PC-3 (cell line): ENCODE results near the gene SMCO4. TPM values are rescaled to one million over a fixed set of nuclear protein-coding genes. Genes with fewer than 3 reads are reported as not detected.
A peak's percentile ranks its signal among the peaks of the same experiment; 100 is the strongest.

Experiments
- ATAC-seq: fragments of 200-7000 bp; cut with Tn5 transposase; 2 replicates; pipeline ENCODE4 v1.9.1; 2020; ENCODE audit warnings: mild to moderate bottlenecking, moderate library complexity
- BruUV-seq: library from RNA; stranded (reverse); fragments of 400-500 nt; replicated peaks from 2 replicates; lab custom pipeline; 2021; lab: Mats Ljungman, UMichigan
- CTCF ChIA-PET: fragments of 300-600 bp; sonication (Branson Sonifier 250); formaldehyde crosslinking; loops from one replicate; lab custom pipeline; 2022; ENCODE audit warnings: antibody characterized with exemption; lab: Charles Lee
- POLR2A ChIA-PET: fragments of 300-600 bp; sonication (Branson Sonifier 250); formaldehyde crosslinking; loops from one replicate; lab custom pipeline; 2022; ENCODE audit warnings: antibody characterized with exemption; ENCODE audit not compliant: unreplicated experiment; lab: Charles Lee
- DNase-seq: peaks from one replicate; pipeline ENCODE4 v3.0.0-alpha.2; 2015
- H2AFZ ChIP-seq: fragments of 300-600 bp; sonication (generic); 2 replicates; pipeline ENCODE4 v1.6.0; 2016; ENCODE audit warnings: antibody characterized with exemption, low read length
- H3F3A ChIP-seq: fragments of 300-600 bp; sonication (generic); one replicate; pipeline ENCODE4 v1.6.0; 2017; ENCODE audit warnings: antibody characterized with exemption, low read length, control low read depth, mild to moderate bottlenecking; ENCODE audit not compliant: unreplicated experiment
- H3K27ac ChIP-seq: fragments of 300-600 bp; sonication (generic); 2 replicates; pipeline ENCODE4 v1.5.1; 2016; ENCODE audit warnings: mild to moderate bottlenecking, low read length
- H3K27me3 ChIP-seq: fragments of 300-600 bp; sonication (generic); 2 replicates; pipeline ENCODE4 v1.6.1; 2016; ENCODE audit warnings: low read length, mixed read lengths
- H3K36me3 ChIP-seq: fragments of 300-600 bp; sonication (generic); 2 replicates; pipeline ENCODE4 v1.6.1; 2016; ENCODE audit warnings: low read depth, mixed run types, low read length, mixed read lengths
- H3K4me1 ChIP-seq: fragments of 300-600 bp; sonication (generic); 2 replicates; pipeline ENCODE4 v1.5.1; 2016; ENCODE audit warnings: low read length; ENCODE audit not compliant: insufficient read depth
- H3K4me2 ChIP-seq: fragments of 300-600 bp; sonication (generic); 2 replicates; pipeline ENCODE4 v1.6.0; 2016; ENCODE audit warnings: low read length
- H3K4me3 ChIP-seq: fragments of 300-600 bp; sonication (generic); 2 replicates; pipeline ENCODE4 v1.5.1; 2016; ENCODE audit warnings: mild to moderate bottlenecking, low read length, mixed read lengths
- H3K79me2 ChIP-seq: fragments of 300-600 bp; sonication (generic); 2 replicates; pipeline ENCODE4 v1.6.1; 2017; ENCODE audit warnings: low read length, mixed read lengths
- H3K9ac ChIP-seq: fragments of 300-600 bp; sonication (generic); 2 replicates; pipeline ENCODE4 v1.6.0; 2016; ENCODE audit warnings: mild to moderate bottlenecking, low read length
- H3K9me2 ChIP-seq: fragments of 300-600 bp; sonication (generic); replicated peaks from 2 replicates; pipeline ENCODE4 v1.6.1; 2016; ENCODE audit warnings: mixed run types, low read length, mixed read lengths
- H3K9me3 ChIP-seq: fragments of 300-600 bp; sonication (generic); 2 replicates; pipeline ENCODE4 v1.6.1; 2016; ENCODE audit warnings: low read length, mixed read lengths
- H4K20me1 ChIP-seq: fragments of 300-600 bp; sonication (generic); 2 replicates; pipeline ENCODE4 v1.6.1; 2016; ENCODE audit warnings: low read length, mixed read lengths
- EZH2 ChIP-seq: fragments of 300-600 bp; sonication (generic); IDR thresholded peaks from one replicate; pipeline ENCODE4 v1.6.1; 2017; ENCODE audit warnings: antibody characterized with exemption, mild to moderate bottlenecking, low read length; ENCODE audit not compliant: unreplicated experiment
- EZH2phosphoT487 ChIP-seq: fragments of 300-600 bp; sonication (generic); IDR thresholded peaks from 2 replicates; pipeline ENCODE4 v1.6.1; 2018; ENCODE audit warnings: mild to moderate bottlenecking, antibody characterized with exemption, low read length, borderline replicate concordance
- intact Hi-C: fragments of 100-400 bp; cut with micrococcal nuclease; formaldehyde crosslinking; loops from 2 replicates; pipeline ENCODE4 v1.9.0; 2023
- total RNA-seq: library from RNA; depleted of rRNA; stranded (reverse); fragments of >200 nt; gene quantifications from 2 replicates; pipeline ENCODE4 v1.2.3, GENCODE V29; 2014
- TF ChIP-seq, protein P1 (sequence below): fragments of 300-600 bp; sonication (generic); conservative IDR thresholded peaks from 2 replicates; pipeline ENCODE4 v1.5.1; 2017; ENCODE audit warnings: antibody characterized with exemption, low read depth, mild to moderate bottlenecking, low read length

Gene SMCO4
- total RNA-seq, 1 experiment from 2014 or later = 23.0 TPM

DNA sequence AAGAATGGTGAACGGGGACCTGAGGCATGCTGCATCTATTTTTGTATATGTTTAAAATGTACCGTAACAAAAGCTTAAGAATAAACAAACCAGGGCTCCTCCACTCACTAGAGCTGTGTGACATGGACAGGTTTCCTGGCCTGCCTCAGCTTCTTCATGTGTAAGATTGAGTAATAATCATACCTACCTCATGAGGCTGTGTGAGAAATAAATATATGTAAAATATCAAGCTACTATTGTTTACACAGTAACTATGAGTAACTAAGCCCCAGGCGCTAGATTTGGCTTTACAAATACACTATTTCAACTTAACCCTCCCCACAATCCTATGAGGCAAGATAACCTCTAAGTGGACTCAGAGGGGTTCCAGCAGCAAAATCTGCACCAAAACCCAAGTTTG is 66.4 kb downstream of the SMCO4 start:
- peak overlapping the region; percentile 66 for H3K4me2 ChIP-seq
- H3K4me3 ChIP-seq = peak overlapping the region; percentile 11; the same call in 1 of the 2 replicates
- CTCF ChIA-PET = interaction anchor here (0.6 kb wide), 2 partner anchors 65 to 242 kb away, joined by 3 read pairs; no protein-coding TSS in a partner anchor
- H3K4me1 ChIP-seq = peaks cover 44% of the 10 kb centered on the region
- DNase-seq (peak; percentile 98), ATAC-seq (peak; percentile 79)
- BruUV-seq = no TSS peak
- no peaks in the 10 kb centered on the region for H3K9me2 ChIP-seq
- no peaks in the 10 kb centered on the region for H3K36me3 ChIP-seq
- H3K79me2 ChIP-seq = no peaks in the 10 kb centered on the region
- TF ChIP-seq EZH2 (no peak), EZH2phosphoT487 (no peak)
- TF ChIP-seq, protein P1, sequence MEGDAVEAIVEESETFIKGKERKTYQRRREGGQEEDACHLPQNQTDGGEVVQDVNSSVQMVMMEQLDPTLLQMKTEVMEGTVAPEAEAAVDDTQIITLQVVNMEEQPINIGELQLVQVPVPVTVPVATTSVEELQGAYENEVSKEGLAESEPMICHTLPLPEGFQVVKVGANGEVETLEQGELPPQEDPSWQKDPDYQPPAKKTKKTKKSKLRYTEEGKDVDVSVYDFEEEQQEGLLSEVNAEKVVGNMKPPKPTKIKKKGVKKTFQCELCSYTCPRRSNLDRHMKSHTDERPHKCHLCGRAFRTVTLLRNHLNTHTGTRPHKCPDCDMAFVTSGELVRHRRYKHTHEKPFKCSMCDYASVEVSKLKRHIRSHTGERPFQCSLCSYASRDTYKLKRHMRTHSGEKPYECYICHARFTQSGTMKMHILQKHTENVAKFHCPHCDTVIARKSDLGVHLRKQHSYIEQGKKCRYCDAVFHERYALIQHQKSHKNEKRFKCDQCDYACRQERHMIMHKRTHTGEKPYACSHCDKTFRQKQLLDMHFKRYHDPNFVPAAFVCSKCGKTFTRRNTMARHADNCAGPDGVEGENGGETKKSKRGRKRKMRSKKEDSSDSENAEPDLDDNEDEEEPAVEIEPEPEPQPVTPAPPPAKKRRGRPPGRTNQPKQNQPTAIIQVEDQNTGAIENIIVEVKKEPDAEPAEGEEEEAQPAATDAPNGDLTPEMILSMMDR = no peak
- H3K27me3 ChIP-seq = no peaks in the 10 kb centered on the region
- intact Hi-C loops = loop anchor here (10.0 kb wide), 1 partner anchor 168 kb away; no protein-coding TSS in a partner anchor
- H4K20me1 ChIP-seq = no peaks in the 10 kb centered on the region
- peaks cover 5% of the 10 kb centered on the region for H3F3A ChIP-seq
- peak overlapping the region; percentile 54 for H3K9ac ChIP-seq
- H3K27ac ChIP-seq = peak overlapping the region; percentile 89
- no peaks in the 10 kb centered on the region for H3K9me3 ChIP-seq
- POLR2A ChIA-PET = interaction anchor here (0.7 kb wide), 1 partner anchor 15 kb away, joined by 3 read pairs; no protein-coding TSS in a partner anchor
- H2AFZ ChIP-seq = peak overlapping the region; percentile 61

- Histone ChIP-seq H3K4me2 (no peak overlapping the region), H3F3A (peaks cover 5% of the 10 kb centered on the region), H3K9me3 (no peaks in the 10 kb centered on the region), H4K20me1 (no peaks in the 10 kb centered on the region), H3K9me2 (no peaks in the 10 kb centered on the region), H3K79me2 (no peaks in the 10 kb centered on the region), H3K9ac (no peak overlapping the region), H3K27ac (no peak overlapping the region), H3K27me3 (no peaks in the 10 kb centered on the region), H3K4me1 (peaks cover 27% of the 10 kb centered on the region), H3K36me3 (no peaks in the 10 kb centered on the region), H2AFZ (no peak overlapping the region), H3K4me3 (no peak overlapping the region)
- POLR2A ChIA-PET = no interaction called here
- no TSS peak for BruUV-seq
- DNase-seq (no peak), ATAC-seq (no peak)
- intact Hi-C loops = loop anchor here (10.0 kb wide), 1 partner anchor 171 kb away; no protein-coding TSS in a partner anchor
- CTCF ChIA-PET = no interaction called here
- TF ChIP-seq EZH2phosphoT487 = no peak
- no peak for TF ChIP-seq EZH2
- TF ChIP-seq, protein P1 = no peak
Observed at GRCh38 chr11:93474123-93474522, 69.1 kb downstream of the SMCO4 start.

GRCh38 chr11:93468290-93468689 is 74.9 kb downstream of the SMCO4 start:
- POLR2A ChIA-PET = no interaction called here
- Histone ChIP-seq H4K20me1 (no peaks in the 10 kb centered on the region), H3K27ac (no peak overlapping the region), H2AFZ (0 out of 2 replicates have a peak overlapping the region, but pooled peaks have one; percentile 2), H3K9me2 (no peaks in the 10 kb centered on the region), H3K4me1 (no peaks in the 10 kb centered on the region), H3K9me3 (no peaks in the 10 kb centered on the region), H3K4me2 (no peak overlapping the region), H3K27me3 (no peaks in the 10 kb centered on the region), H3K4me3 (no peak overlapping the region), H3K36me3 (no peaks in the 10 kb centered on the region), H3F3A (no peaks in the 10 kb centered on the region), H3K79me2 (no peaks in the 10 kb centered on the region), H3K9ac (no peak overlapping the region)
- no TSS peak for BruUV-seq
- intact Hi-C loops = no loop called here
- DNase-seq (no peak), ATAC-seq (no peak)
- CTCF ChIA-PET = no interaction called here
- no peak for TF ChIP-seq EZH2
- TF ChIP-seq, protein P1 = no peak
- TF ChIP-seq EZH2phosphoT487 = no peak
